Measurements from ENCODE around the gene MANEA. TPM values are rescaled to one million over a fixed set of nuclear protein-coding genes. Genes with fewer than 3 reads are reported as not detected.

Gene MANEA
- total RNA-seq, 3 donors from 2014 or later (not counting 1 experiment from before 2014, with no cell fraction given), result 4.7 to 10.6 (median 5.7) TPM

DNA sequence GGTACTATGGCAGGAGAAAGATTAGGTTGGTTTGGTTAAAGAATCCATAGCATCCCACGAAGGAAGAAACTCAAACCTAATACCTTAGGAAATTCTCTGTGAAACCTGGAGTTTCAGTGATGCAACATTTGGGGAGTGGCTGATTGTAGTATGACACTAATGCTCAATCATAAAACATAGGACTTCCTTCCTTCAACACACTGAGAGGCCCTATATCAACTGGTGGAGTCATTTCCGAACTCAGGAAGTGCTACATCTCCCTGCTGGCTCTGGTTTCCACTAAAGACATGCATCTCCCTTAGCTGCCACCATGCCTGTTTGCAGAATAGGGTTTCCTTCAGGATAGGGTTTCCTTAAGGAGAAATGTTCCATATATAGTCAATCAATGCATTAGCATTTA lies 5.2 kb upstream of the MANEA start:
- TF ChIP-seq, protein P1, sequence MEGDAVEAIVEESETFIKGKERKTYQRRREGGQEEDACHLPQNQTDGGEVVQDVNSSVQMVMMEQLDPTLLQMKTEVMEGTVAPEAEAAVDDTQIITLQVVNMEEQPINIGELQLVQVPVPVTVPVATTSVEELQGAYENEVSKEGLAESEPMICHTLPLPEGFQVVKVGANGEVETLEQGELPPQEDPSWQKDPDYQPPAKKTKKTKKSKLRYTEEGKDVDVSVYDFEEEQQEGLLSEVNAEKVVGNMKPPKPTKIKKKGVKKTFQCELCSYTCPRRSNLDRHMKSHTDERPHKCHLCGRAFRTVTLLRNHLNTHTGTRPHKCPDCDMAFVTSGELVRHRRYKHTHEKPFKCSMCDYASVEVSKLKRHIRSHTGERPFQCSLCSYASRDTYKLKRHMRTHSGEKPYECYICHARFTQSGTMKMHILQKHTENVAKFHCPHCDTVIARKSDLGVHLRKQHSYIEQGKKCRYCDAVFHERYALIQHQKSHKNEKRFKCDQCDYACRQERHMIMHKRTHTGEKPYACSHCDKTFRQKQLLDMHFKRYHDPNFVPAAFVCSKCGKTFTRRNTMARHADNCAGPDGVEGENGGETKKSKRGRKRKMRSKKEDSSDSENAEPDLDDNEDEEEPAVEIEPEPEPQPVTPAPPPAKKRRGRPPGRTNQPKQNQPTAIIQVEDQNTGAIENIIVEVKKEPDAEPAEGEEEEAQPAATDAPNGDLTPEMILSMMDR (IDR thresholded peaks at IDR 0.05), result no peak
- Mint-ChIP-seq H3K9me3 (no peaks in the 10 kb centered on the region), H3K36me3 (no peaks in the 10 kb centered on the region), H3K27me3 (ENCODE audit: low read depth in 2 of 2) (no peaks in the 10 kb centered on the region), H3K4me1 (peaks cover 34 to 41% of the 10 kb centered on the region in 2 donors), H3K27ac (no peak overlapping the region), H3K4me3 (no peak overlapping the region)
- Histone ChIP-seq H3K9me3 (ENCODE audit: control insufficient read depth, insufficient read depth, low read length) (no peaks in the 10 kb centered on the region), H3K27me3 (ENCODE audit: control insufficient read depth, insufficient read depth, low read length) (no peaks in the 10 kb centered on the region), H3K4me1 (ENCODE audit: control insufficient read depth, insufficient read depth, low read length) (no peaks in the 10 kb centered on the region), H3K4me3 (ENCODE audit: low read length) (no peak overlapping the region), H3K36me3 (ENCODE audit: control insufficient read depth, insufficient read depth, low read length) (no peaks in the 10 kb centered on the region), H3K27ac (ENCODE audit: low read length) (no peak overlapping the region)
- intact Hi-C loops (cut with micrococcal nuclease), result no loop called here
- WGBS (ENCODE audit: insufficient coverage), result 60% methylated on average over 1 of the region's 2 CpGs
- ATAC-seq, result no peak
- DNase-seq, result no peak

DNA sequence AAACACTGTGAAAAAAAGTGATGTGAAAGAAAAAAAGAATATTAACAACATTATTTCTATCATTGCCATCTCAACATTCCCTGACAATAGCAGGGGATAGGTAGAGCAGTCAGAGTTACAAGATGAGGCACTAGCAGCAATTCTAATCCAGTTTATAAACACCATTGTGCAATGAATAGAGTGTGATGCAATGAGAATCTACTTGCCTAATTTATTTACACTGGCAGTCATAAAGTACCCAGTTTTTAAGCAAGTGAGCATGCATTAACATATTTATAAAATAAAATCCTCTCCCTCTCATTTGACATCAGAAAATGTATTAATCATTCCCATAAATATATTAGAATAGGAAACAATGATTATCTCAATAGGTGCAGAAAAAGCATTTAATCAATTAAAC lies 2.5 kb upstream of the MANEA start:
- Mint-ChIP-seq H3K27ac (peak overlapping the region; percentile 97 to 99), H3K9me3 (no peaks in the 10 kb centered on the region), H3K4me3 (peak overlapping the region; percentile 97), H3K36me3 (no peaks in the 10 kb centered on the region), H3K4me1 (peaks cover 43% of the 10 kb centered on the region in 2 donors), H3K27me3 (ENCODE audit: low read depth in 2 of 2) (no peaks in the 10 kb centered on the region)
- no peak overlapping the region for H3K4me3 ChIP-seq (ENCODE audit: low read length)
- no peak overlapping the region for H3K27ac ChIP-seq (ENCODE audit: low read length)
- no peaks in the 10 kb centered on the region for H3K36me3 ChIP-seq (ENCODE audit: control insufficient read depth, insufficient read depth, low read length)
- H3K4me1 ChIP-seq (ENCODE audit: control insufficient read depth, insufficient read depth, low read length), result peaks cover 4% of the 10 kb centered on the region
- DNase-seq (no peak), ATAC-seq (no peak)
- no peaks in the 10 kb centered on the region for H3K9me3 ChIP-seq (ENCODE audit: control insufficient read depth, insufficient read depth, low read length)
- TF ChIP-seq, protein P1 (IDR thresholded peaks at IDR 0.05), result no peak
- intact Hi-C loops (cut with micrococcal nuclease), result loop anchor here (5.0 kb wide), 3 partner anchors 947 to 1707 kb away; partner anchors contain the start of genes KLHL32, MMS22L and UFL1
- H3K27me3 ChIP-seq (ENCODE audit: control insufficient read depth, insufficient read depth, low read length), result no peaks in the 10 kb centered on the region

DNA sequence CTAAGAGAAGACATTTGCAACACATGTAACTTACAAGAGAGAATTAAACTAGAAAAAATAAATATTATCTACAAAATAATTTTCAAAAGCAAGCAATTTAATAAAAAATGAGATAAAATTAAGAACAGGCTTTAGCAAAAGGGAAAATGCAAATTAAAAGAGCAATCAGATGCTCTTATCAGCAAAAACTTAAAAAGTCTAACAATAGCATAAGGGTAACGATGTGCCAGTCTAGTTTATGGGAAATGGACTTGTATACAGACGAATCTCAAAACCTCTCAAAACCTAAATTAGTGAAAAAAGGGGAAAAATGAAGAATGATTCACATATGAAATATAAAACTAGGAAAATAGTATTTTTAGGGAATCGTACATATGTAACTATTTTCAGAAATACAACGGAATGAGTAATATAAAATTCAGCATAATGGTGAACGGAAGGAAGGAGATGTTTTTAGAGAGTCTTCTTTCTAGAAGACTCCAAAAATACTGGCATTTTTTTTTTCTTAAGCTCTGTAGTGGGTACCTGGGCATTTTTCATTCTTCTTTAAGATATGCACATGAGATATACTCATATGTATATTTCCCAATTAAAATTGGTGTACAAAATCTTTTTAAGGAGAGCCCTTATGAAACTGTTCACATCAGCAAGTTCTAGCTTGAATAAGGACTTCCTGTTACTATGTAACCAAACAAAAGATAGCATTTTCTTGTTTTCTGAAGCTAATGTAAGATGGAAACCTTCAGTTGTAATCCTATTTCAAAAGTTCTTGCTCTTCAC lies 927 bp upstream of the MANEA start:
- intact Hi-C loops (cut with micrococcal nuclease), result loop anchor here (5.0 kb wide), 3 partner anchors 946 to 1706 kb away; partner anchors contain the start of genes KLHL32, MMS22L and UFL1
- peak overlapping the region; percentile 76 for H3K4me3 ChIP-seq (ENCODE audit: low read length)
- H3K36me3 ChIP-seq (ENCODE audit: control insufficient read depth, insufficient read depth, low read length), result no peaks in the 10 kb centered on the region
- no CpG with 5 or more reads among the region's 5 CpGs for WGBS (ENCODE audit: insufficient coverage)
- H3K9me3 ChIP-seq (ENCODE audit: control insufficient read depth, insufficient read depth, low read length), result no peaks in the 10 kb centered on the region
- Mint-ChIP-seq H3K27me3 (ENCODE audit: low read depth in 2 of 2) (no peaks in the 10 kb centered on the region), H3K27ac (peak overlapping the region; percentile 97 to 99), H3K36me3 (no peaks in the 10 kb centered on the region), H3K4me1 (peaks cover 39 to 44% of the 10 kb centered on the region in 2 donors), H3K4me3 (peak overlapping the region; percentile 97), H3K9me3 (no peaks in the 10 kb centered on the region)
- TF ChIP-seq, protein P1 (IDR thresholded peaks at IDR 0.05), result no peak
- no peaks in the 10 kb centered on the region for H3K27me3 ChIP-seq (ENCODE audit: control insufficient read depth, insufficient read depth, low read length)
- ATAC-seq (no peak), DNase-seq (peak in 1 of 2 donors; percentile 47)
- H3K4me1 ChIP-seq (ENCODE audit: control insufficient read depth, insufficient read depth, low read length), result peaks cover 4% of the 10 kb centered on the region
- H3K27ac ChIP-seq (ENCODE audit: low read length), result peak overlapping the region; percentile 93

Data from natural killer cell (primary cell).